Lower lobe of right lung (tissue), 2 donors: Measurements from ENCODE around the gene CCDC184. TPM values are rescaled to one million over a fixed set of nuclear protein-coding genes. Genes with fewer than 3 reads are reported as not detected.

Source experiments
- ATAC-seq, 2 donors: fragments of 200-7000 bp; cut with Tn5 transposase; one replicate each; pipeline ENCODE4 v1.9.1; 2020 to 2022; ENCODE audit warnings: mild to moderate bottlenecking in 2 of 2, moderate library complexity in 2 of 2
- DNase-seq: peaks from one replicate; pipeline ENCODE4 v3.0.0-alpha.2; 2020
- H3K27ac ChIP-seq: fragments of 200-600 bp; one replicate; pipeline ENCODE4 v1.8.0; 2022
- H3K27me3 ChIP-seq: fragments of 200-600 bp; one replicate; pipeline ENCODE4 v1.8.0; 2022; ENCODE audit warnings: low read depth
- H3K36me3 ChIP-seq: fragments of 200-600 bp; one replicate; pipeline ENCODE4 v1.8.0; 2022; ENCODE audit warnings: mild to moderate bottlenecking
- H3K4me1 ChIP-seq: fragments of 200-600 bp; one replicate; pipeline ENCODE4 v1.8.0; 2022
- H3K4me3 ChIP-seq: fragments of 200-600 bp; one replicate; pipeline ENCODE4 v1.8.0; 2022; ENCODE audit warnings: mild to moderate bottlenecking
- H3K9me3 ChIP-seq: fragments of 200-600 bp; one replicate; pipeline ENCODE4 v1.8.0; 2022
- CTCF ChIP-seq: fragments of 200-600 bp; IDR thresholded peaks from one replicate; pipeline ENCODE4 v1.8.0; 2022; ENCODE audit warnings: antibody characterized with exemption, mild to moderate bottlenecking
- intact Hi-C: fragments of 100-400 bp; cut with DNase I; formaldehyde crosslinking; loops from one replicate; pipeline ENCODE4 v1.11.0; 2022
- total RNA-seq: library from RNA; stranded (reverse); fragmentation: NEBNext Ultra II Directional; extraction: Animal tissue kit (Norgen Biotek cat#: 25700); gene quantifications from one replicate; pipeline ENCODE4 v1.2.1, GENCODE V29; 2021
- donor health status: DM: no; HTN: yes; CAD: no; lungs with severe emphysema.

Gene CCDC184
- total RNA-seq, 1 donor from 2014 or later, result 1.0 TPM

GRCh38 chr12:48169011-48169410, 14.4 kb upstream of the CCDC184 start:
- H3K9me3 ChIP-seq, result no peaks in the 10 kb centered on the region
- DNase-seq (no peak), ATAC-seq (no peak)
- H3K27me3 ChIP-seq, result peaks cover 4% of the 10 kb centered on the region
- H3K4me1 ChIP-seq, result no peaks in the 10 kb centered on the region
- no peaks in the 10 kb centered on the region for H3K36me3 ChIP-seq
- no peak overlapping the region for H3K4me3 ChIP-seq
- TF ChIP-seq CTCF, result no peak
- no peak overlapping the region for H3K27ac ChIP-seq
- intact Hi-C loops, result no loop called here

- intact Hi-C loops, result no loop called here
- no peak overlapping the region for H3K4me3 ChIP-seq
- ATAC-seq (no peak), DNase-seq (no peak)
- no peak overlapping the region for H3K27ac ChIP-seq
- H3K4me1 ChIP-seq, result no peaks in the 10 kb centered on the region
- peaks cover 29% of the 10 kb centered on the region for H3K27me3 ChIP-seq
- no peaks in the 10 kb centered on the region for H3K9me3 ChIP-seq
- no peaks in the 10 kb centered on the region for H3K36me3 ChIP-seq
- no peak for TF ChIP-seq CTCF
Measured at GRCh38 chr12:48175613-48176416, 7.6 kb upstream of the CCDC184 start.

- DNase-seq (no peak), ATAC-seq (no peak)
- Histone ChIP-seq H3K27ac (no peak overlapping the region), H3K4me1 (no peaks in the 10 kb centered on the region), H3K27me3 (peaks cover 35% of the 10 kb centered on the region), H3K4me3 (no peak overlapping the region), H3K36me3 (no peaks in the 10 kb centered on the region), H3K9me3 (no peaks in the 10 kb centered on the region)
- TF ChIP-seq CTCF, result no peak
- intact Hi-C loops, result no loop called here
Measured at GRCh38 chr12:48176417-48176751, 7.1 kb upstream of the CCDC184 start.

- no peak for TF ChIP-seq CTCF
- Histone ChIP-seq H3K4me3 (no peak overlapping the region), H3K4me1 (peaks cover 7% of the 10 kb centered on the region), H3K27ac (no peak overlapping the region), H3K27me3 (peaks cover 51% of the 10 kb centered on the region), H3K36me3 (no peaks in the 10 kb centered on the region), H3K9me3 (no peaks in the 10 kb centered on the region)
- DNase-seq (no peak), ATAC-seq (no peak)
- intact Hi-C loops, result no loop called here
Measured at GRCh38 chr12:48177982-48178381, 5.5 kb upstream of the CCDC184 start.

- TF ChIP-seq CTCF, result no peak
- intact Hi-C loops, result no loop called here
- peaks cover 66% of the 10 kb centered on the region for H3K27me3 ChIP-seq
Measured at GRCh38 chr12:48179466-48179865, 4.0 kb upstream of the CCDC184 start.

More at GRCh38 chr12:48179466-48179865, 4.0 kb upstream of the CCDC184 start:
- H3K4me1 ChIP-seq, result peaks cover 20% of the 10 kb centered on the region
- H3K36me3 ChIP-seq, result no peaks in the 10 kb centered on the region
- H3K27ac ChIP-seq, result no peak overlapping the region
- H3K4me3 ChIP-seq, result no peak overlapping the region
- H3K9me3 ChIP-seq, result no peaks in the 10 kb centered on the region
- DNase-seq, result no peak
- ATAC-seq, result no peak
